Esophagus squamous epithelium (tissue), 5 donors: Measurements from ENCODE around the gene PMIS2. TPM values are rescaled to one million over a fixed set of nuclear protein-coding genes. Genes with fewer than 3 reads are reported as not detected.

Experiments
- DNase-seq: peaks from one replicate; lab custom pipeline; 2025; lab: John Stamatoyannopoulos, UW
- H3K27ac ChIP-seq, 4 donors: fragments of 200-600 bp; sonication (generic); one replicate each; pipeline ENCODE4 v1.5.1; 2016 to 2019; ENCODE audit warnings: mild to moderate bottlenecking in 1 of 4
- H3K27me3 ChIP-seq, 4 donors: fragments of 200-600 bp; sonication (generic); 1 replicate in 3 of 4; 2 replicates in 1 of 4; pipeline versions ENCODE4 v1.5.1 to v1.6.0; 2017 to 2021; ENCODE audit warnings: antibody characterized with exemption in 1 of 4
- H3K36me3 ChIP-seq, 3 donors: fragments of 200-600 bp; sonication (generic); one replicate each; pipeline ENCODE4 v1.5.1; 2016 to 2019
- H3K4me1 ChIP-seq, 3 donors: fragments of 200-600 bp; sonication (generic); one replicate each; pipeline ENCODE4 v1.5.1; 2017 to 2019
- H3K4me3 ChIP-seq, 4 donors: fragments of 200-600 bp; sonication (generic); 1 replicate in 3 of 4; 2 replicates in 1 of 4; pipeline ENCODE4 v1.5.1; 2016 to 2019; ENCODE audit warnings: mild to moderate bottlenecking in 2 of 4, moderate library complexity in 1 of 4
- H3K9me3 ChIP-seq, 3 donors: fragments of 200-600 bp; sonication (generic); one replicate each; pipeline ENCODE4 v1.5.1; 2016 to 2019
- POLR2A ChIP-seq, 4 donors: fragments of 450-650 bp; IDR thresholded peaks; one replicate each; pipeline ENCODE4 v1.6.1; 2017; ENCODE audit warnings: antibody characterized with exemption in 4 of 4, mild to moderate bottlenecking in 4 of 4, moderate library complexity in 3 of 4
- WGBS, 2 donors: methylation state at CpG; one replicate each; pipeline ENCODE4 v1.1.5; 2018; 5-methylcytosine and 5-hydroxymethylcytosine counted together
- intact Hi-C: fragments of 100-400 bp; cut with DNase I; formaldehyde crosslinking; loops from one replicate; pipeline ENCODE4 v1.15.0; 2022
- total RNA-seq, 4 donors: library from RNA; depleted of rRNA; stranded (reverse); fragments of >200 nt; gene quantifications; one replicate each; pipeline ENCODE4 v1.1.0, GENCODE V29; 2016
- TF ChIP-seq, protein P1 (sequence below), 6 experiments: fragments of 450-650 bp in 4 of 6; fragments of 200-600 bp in 2 of 6; sonication (generic) in 2 of 6; IDR thresholded peaks; one replicate each; pipeline ENCODE4 v1.5.1; 2016 to 2019; ENCODE audit warnings: antibody characterized with exemption in 6 of 6, mild to moderate bottlenecking in 4 of 6, moderate library complexity in 4 of 6
- donor health status: DM: yes; HTN: yes; CAD: no.

PMIS2 gene
- total RNA-seq, 4 donors from 2014 or later = not detected

DNA sequence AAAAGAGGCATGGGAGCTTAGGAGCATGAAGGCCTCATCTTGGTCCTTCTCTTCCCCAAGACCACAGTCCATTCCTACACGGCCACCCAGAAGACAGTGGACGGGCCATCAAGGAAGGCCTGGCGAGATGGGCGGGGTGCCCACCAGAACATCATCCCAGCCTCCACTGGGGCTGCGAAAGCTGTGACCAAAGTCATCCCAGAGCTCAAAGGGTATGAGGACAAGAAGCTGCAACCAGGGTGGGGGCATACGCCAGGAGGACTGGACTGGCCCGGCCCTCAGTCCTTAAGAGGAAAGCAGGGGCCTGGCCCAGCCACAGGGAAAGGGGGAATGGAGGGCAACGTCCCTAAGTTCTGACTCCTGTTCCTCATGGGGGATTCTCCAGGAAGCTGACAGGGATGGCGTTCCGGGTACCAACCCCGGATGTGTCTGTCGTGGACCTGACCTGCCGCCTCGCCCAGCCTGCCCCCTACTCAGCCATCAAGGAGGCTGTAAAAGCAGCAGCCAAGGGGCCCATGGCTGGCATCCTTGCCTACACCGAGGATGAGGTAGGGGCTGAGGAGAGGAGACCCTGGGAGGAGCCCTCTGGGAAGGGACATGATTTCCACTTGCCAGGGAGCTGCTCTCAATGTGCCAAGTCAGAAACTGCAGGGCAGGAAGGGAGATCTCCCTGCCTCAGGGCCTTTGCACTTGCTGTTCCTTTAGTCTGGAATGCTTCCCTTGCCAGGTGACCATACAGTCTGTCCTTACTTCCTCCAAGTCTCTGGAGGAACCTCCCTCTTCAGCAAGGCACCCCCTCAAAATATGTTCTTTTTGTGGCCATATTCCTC, 42.5 kb upstream of the PMIS2 start:
- no peak overlapping the region for H3K4me3 ChIP-seq
- peaks cover 0 to 32% (median 0%) of the 10 kb centered on the region in 3 donors for H3K36me3 ChIP-seq
- no peak for DNase-seq
- 60 to 96% methylated on average over 1 to 7 of the region's 15 CpGs for WGBS, 2 donors
- intact Hi-C loops = loop anchor here (10.0 kb wide), 1 partner anchor 171 kb away; the partner anchor contains the start of gene KMT2B
- H3K9me3 ChIP-seq = no peaks in the 10 kb centered on the region
- TF ChIP-seq, protein P1, sequence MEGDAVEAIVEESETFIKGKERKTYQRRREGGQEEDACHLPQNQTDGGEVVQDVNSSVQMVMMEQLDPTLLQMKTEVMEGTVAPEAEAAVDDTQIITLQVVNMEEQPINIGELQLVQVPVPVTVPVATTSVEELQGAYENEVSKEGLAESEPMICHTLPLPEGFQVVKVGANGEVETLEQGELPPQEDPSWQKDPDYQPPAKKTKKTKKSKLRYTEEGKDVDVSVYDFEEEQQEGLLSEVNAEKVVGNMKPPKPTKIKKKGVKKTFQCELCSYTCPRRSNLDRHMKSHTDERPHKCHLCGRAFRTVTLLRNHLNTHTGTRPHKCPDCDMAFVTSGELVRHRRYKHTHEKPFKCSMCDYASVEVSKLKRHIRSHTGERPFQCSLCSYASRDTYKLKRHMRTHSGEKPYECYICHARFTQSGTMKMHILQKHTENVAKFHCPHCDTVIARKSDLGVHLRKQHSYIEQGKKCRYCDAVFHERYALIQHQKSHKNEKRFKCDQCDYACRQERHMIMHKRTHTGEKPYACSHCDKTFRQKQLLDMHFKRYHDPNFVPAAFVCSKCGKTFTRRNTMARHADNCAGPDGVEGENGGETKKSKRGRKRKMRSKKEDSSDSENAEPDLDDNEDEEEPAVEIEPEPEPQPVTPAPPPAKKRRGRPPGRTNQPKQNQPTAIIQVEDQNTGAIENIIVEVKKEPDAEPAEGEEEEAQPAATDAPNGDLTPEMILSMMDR (IDR thresholded peaks at IDR 0.05) = no peak
- no peak for TF ChIP-seq POLR2A (IDR thresholded peaks at IDR 0.05)
- no peak overlapping the region for H3K27ac ChIP-seq
- H3K27me3 ChIP-seq = no peaks in the 10 kb centered on the region
- peaks cover 18 to 38% (median 19%) of the 10 kb centered on the region in 3 donors for H3K4me1 ChIP-seq

DNA sequence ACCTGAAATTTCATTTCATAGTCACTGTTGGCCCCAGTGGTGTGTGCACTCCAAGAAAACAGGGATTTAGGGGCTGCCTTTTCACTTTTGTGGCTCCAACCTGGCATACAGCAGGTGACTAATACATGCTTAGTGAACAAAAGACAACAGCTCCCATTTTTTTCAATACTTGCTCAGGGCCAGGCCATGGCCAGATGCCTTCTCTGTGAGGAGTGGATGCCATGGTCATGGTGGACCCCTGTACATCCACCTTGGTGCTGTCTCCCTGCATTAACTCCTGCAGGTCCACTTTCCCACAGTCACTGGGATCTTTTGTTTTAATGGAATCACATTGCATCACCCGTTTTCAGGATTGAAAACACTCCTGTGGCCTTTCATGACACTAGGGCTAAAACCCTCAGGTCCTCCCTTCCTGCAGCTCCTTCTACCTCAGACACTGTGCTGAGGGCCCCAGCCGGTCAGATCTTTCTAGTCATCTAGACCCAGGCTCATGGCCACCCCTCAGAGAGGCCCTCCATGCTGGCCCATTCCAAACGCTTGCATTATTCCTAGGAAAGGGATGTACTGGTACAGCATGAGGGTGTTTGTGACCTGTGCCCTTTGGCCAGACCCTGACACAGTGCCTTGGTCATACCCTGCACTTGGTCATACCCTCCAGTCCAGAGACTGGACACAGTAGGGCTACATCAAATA, 41.7 kb upstream of the PMIS2 start:
- peak overlapping the region; percentile 85 to 92 (median 86) for H3K27ac ChIP-seq
- TF ChIP-seq POLR2A (IDR thresholded peaks at IDR 0.05) = no peak
- TF ChIP-seq, protein P1 (IDR thresholded peaks at IDR 0.05) = no peak
- intact Hi-C loops = loop anchor here (10.0 kb wide), 1 partner anchor 171 kb away; the partner anchor contains the start of gene KMT2B
- H3K4me3 ChIP-seq = peak overlapping the region; percentile 63 to 88 (median 82)
- no peak for DNase-seq
- no peaks in the 10 kb centered on the region for H3K9me3 ChIP-seq
- 86 to 90% methylated on average over 3 of the region's 3 CpGs for WGBS, 2 donors
- H3K36me3 ChIP-seq = peaks cover 0 to 34% (median 0%) of the 10 kb centered on the region in 3 donors
- peaks cover 18 to 45% (median 19%) of the 10 kb centered on the region in 3 donors for H3K4me1 ChIP-seq
- H3K27me3 ChIP-seq = no peaks in the 10 kb centered on the region

DNA sequence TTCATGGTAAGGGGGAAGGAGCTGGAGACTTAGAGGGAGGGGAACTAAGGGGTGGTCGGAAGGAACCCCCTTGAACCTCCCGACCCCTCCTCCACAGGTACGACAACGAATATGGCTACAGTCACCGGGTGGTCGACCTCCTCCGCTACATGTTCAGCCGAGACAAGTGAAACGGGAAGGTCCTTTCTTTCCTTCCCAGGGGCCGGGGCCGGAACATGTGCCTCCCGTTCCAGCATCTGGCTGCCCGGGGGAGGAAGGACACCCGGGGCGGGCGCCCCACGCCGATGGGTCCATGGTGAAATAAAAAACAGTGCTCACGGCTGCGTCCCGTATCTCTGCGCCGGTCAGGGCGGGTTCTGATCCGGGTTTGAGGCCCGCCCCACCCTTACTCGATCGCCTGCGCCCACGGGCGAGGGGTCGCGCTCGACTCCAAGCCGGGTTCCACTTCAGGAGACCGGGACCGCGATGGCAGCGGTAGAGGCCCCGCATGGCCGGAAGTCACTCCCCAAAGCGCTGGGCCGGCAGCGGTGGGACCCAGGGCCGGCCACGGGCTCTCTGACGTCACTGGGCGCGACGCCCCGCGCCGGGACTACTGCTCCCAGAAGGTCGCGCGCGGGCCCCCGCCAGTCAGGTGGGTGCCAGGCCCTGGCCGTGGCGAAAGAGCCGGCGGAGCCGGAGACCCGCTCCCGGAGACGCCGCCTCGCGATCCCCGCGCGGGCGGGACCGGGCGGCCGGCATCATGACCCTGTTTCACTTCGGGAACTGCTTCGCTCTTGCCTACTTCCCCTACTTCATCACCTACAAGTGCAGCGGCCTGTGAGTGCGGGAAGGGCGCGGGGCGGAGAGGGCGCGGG, 40.7 kb upstream of the PMIS2 start, which contains the start of gene TMEM147:
TSS of gene TMEM147 (plus strand) at position 626 of the 854 bp plus-strand sequence. CDS start at position 740, 114 bp downstream.
- DNase-seq = peak; percentile 44
- no peaks in the 10 kb centered on the region for H3K27me3 ChIP-seq
- H3K4me1 ChIP-seq = peaks cover 18 to 47% (median 19%) of the 10 kb centered on the region in 3 donors
- TF ChIP-seq, protein P1 (IDR thresholded peaks at IDR 0.05) = peak in 2 of 6 experiments; percentile 18 to 21
- TF ChIP-seq POLR2A (IDR thresholded peaks at IDR 0.05) = peak in 2 of 4 donors; percentile 57 to 66
- H3K27ac ChIP-seq = peak within 1 kb of the TSS; percentile 85 to 92 (median 86)
- intact Hi-C loops = loop anchor here (10.0 kb wide), 1 partner anchor 170 kb away; the partner anchor contains the start of gene KMT2B
- H3K36me3 ChIP-seq = peaks cover 0 to 39% (median 0%) of the 10 kb centered on the region in 3 donors
- no peaks in the 10 kb centered on the region for H3K9me3 ChIP-seq
- H3K4me3 ChIP-seq = peak within 1 kb of the TSS; percentile 63 to 88 (median 82)
- 0 to 1% methylated on average over 3 to 22 of the region's 85 CpGs for WGBS, 2 donors

DNA sequence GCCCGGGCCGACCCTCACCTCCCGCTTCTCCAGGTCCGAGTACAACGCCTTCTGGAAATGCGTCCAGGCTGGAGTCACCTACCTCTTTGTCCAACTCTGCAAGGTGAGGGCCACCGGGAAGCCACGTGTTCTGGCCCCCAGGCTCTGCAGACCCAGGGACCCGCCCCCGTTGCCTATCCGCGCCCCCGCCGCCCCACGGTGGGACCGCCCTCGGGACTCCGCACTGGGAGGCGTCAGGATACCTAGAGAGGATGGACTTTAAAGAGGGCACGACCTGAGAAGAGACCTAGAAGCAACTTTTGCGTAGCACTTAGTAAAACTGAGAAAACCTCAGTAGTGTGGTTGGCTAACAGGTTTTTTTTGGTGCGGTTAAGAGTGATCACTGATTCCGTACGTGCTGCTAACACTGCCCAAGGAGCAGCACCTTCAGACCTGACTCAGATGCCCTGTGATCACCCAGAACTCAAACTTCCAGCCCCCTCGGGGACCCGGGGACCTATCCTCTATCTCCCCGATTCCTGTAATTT, 40.1 kb upstream of the PMIS2 start:
- peaks cover 0 to 46% (median 6%) of the 10 kb centered on the region in 3 donors for H3K36me3 ChIP-seq
- no peak for DNase-seq
- intact Hi-C loops = loop anchor here (10.0 kb wide), 1 partner anchor 169 kb away; the partner anchor contains the start of gene KMT2B
- 4 to 8% methylated on average over 6 to 10 of the region's 27 CpGs for WGBS, 2 donors
- H3K4me1 ChIP-seq = peaks cover 18 to 47% (median 19%) of the 10 kb centered on the region in 3 donors
- H3K9me3 ChIP-seq = no peaks in the 10 kb centered on the region
- H3K27ac ChIP-seq = peak overlapping the region; percentile 85 to 92 (median 86)
- no peaks in the 10 kb centered on the region for H3K27me3 ChIP-seq
- H3K4me3 ChIP-seq = peak overlapping the region; percentile 63 to 88 (median 82)
- no peak for TF ChIP-seq POLR2A (IDR thresholded peaks at IDR 0.05)
- TF ChIP-seq, protein P1 (IDR thresholded peaks at IDR 0.05) = no peak
